HepG2 (cell line): ENCODE data around the gene ABCC3. TPM values are rescaled to one million over a fixed set of nuclear protein-coding genes. Genes with fewer than 3 reads are reported as not detected.

Experiments used
- AKNA ChIP-seq: sonication (generic); formaldehyde crosslinking; IDR thresholded peaks from 2 replicates; pipeline ENCODE4 v1.4.0; 2020; ENCODE audit warnings: missing genetic modification reagents, borderline replicate concordance
- BCLAF1 ChIP-seq: fragments of 450-650 bp; IDR thresholded peaks from 2 replicates; pipeline ENCODE4 v1.6.1; 2017; ENCODE audit warnings: mild to moderate bottlenecking
- CENPBD1 ChIP-seq: sonication (generic); formaldehyde crosslinking; IDR thresholded peaks from 2 replicates; pipeline ENCODE4 v1.8.0; 2022; ENCODE audit warnings: missing genetic modification reagents, low read depth, mild to moderate bottlenecking, borderline replicate concordance
- PHF8 ChIP-seq: sonication (generic); formaldehyde crosslinking; IDR thresholded peaks from 2 replicates; pipeline ENCODE4 v1.5.0; 2020; ENCODE audit warnings: missing genetic modification reagents
- SMAD1 ChIP-seq: sonication (generic); formaldehyde crosslinking; IDR thresholded peaks from 2 replicates; pipeline ENCODE4 v1.4.0; 2020; ENCODE audit warnings: missing genetic modification reagents, low read depth, mild to moderate bottlenecking, borderline replicate concordance
- ZBTB4 ChIP-seq: sonication (generic); formaldehyde crosslinking; IDR thresholded peaks from 2 replicates; pipeline ENCODE4 v1.4.0; 2020; ENCODE audit warnings: missing genetic modification reagents, mild to moderate bottlenecking, borderline replicate concordance
- ZEB1 ChIP-seq: IDR thresholded peaks from 2 replicates; pipeline ENCODE4 v1.6.1; 2012; ENCODE audit warnings: mild to moderate bottlenecking, low read depth, inconsistent platforms; ENCODE audit not compliant: insufficient replicate concordance
- ZHX1 ChIP-seq: sonication (generic); formaldehyde crosslinking; IDR thresholded peaks from 2 replicates; pipeline ENCODE4 v1.8.1; 2022; ENCODE audit warnings: low read depth, mild to moderate bottlenecking, missing genetic modification reagents
- ZIK1 ChIP-seq: sonication (generic); formaldehyde crosslinking; IDR thresholded peaks from 2 replicates; pipeline ENCODE4 v1.5.0; 2020; ENCODE audit warnings: mild to moderate bottlenecking, low read depth, missing genetic modification reagents, borderline replicate concordance
- ZNF496 ChIP-seq: sonication (generic); formaldehyde crosslinking; IDR thresholded peaks from 2 replicates; pipeline ENCODE4 v1.8.1; 2023; ENCODE audit warnings: mild to moderate bottlenecking, moderate library complexity, missing genetic modification reagents; ENCODE audit not compliant: insufficient replicate concordance
- ZNF550 ChIP-seq: sonication (generic); formaldehyde crosslinking; IDR thresholded peaks from 2 replicates; pipeline ENCODE4 v1.4.0; 2020; ENCODE audit warnings: mild to moderate bottlenecking, missing genetic modification reagents, borderline replicate concordance
- ZNF883 ChIP-seq: sonication (generic); formaldehyde crosslinking; IDR thresholded peaks from 2 replicates; pipeline ENCODE4 v1.5.1; 2020; ENCODE audit warnings: mild to moderate bottlenecking, missing genetic modification reagents; ENCODE audit errors: not compliant biosample characterization
- polyA plus RNA-seq, 8 experiments: library from polyadenylated mRNA; depleted of rRNA in 3 of 8; stranded (reverse) in 7 of 8; unstranded in 1 of 8; fragments of >200 nt; fragmentation: Illumina TruSeq in 4 of 8; extraction: Trizol in 4 of 8; gene quantifications; 2 replicates each; pipeline versions ENCODE4 v1.2.1 to v1.2.3, GENCODE V29; 2011 to 2016; ENCODE audit warnings: low read depth in 4 of 8, missing spikeins in 1 of 8, mixed read lengths in 1 of 8; ENCODE audit not compliant: insufficient read depth in 1 of 8
- total RNA-seq, 5 experiments: library from RNA; depleted of rRNA; stranded (reverse); fragments of >200 nt; fragmentation: Illumina TruSeq; extraction: Trizol; gene quantifications; 2 replicates each; pipeline ENCODE4 v1.2.3, GENCODE V29; 2016; ENCODE audit warnings: low read depth in 1 of 5

Gene ABCC3
- total and polyA plus RNA-seq, 2 of the 13 experiments (the other 11 are each of a cell fraction or from before 2014, with no cell fraction given) = 25.2 to 50.7 TPM

- TF ChIP-seq AKNA (CRISPR knock-in tag) (no peak; the same call in 1 of the 2 replicates), ZNF550 (no peak), ZBTB4 (CRISPR knock-in tag) (no peak), SMAD1 (CRISPR knock-in tag) (no peak; the same call in 1 of the 2 replicates), ZHX1 (CRISPR knock-in tag) (peak; percentile 71; the same call in 1 of the 2 replicates), PHF8 (CRISPR knock-in tag) (no peak; the same call in 1 of the 2 replicates), BCLAF1 (no peak), ZEB1 (no peak), ZIK1 (CRISPR knock-in tag) (0 out of 2 replicates have a peak, but pooled peaks have one; percentile 19), ZNF883 (CRISPR knock-in tag) (no peak), CENPBD1 (CRISPR knock-in tag) (no peak), ZNF496 (CRISPR knock-in tag) (no peak)
Measured at GRCh38 chr17:50686494-50687199, 52.0 kb downstream of the ABCC3 start (continued).
